ENCODE measurements around the gene NUP210.

- TF ChIP-seq POLR2A (IDR thresholded peaks at IDR 0.05; ENCODE audit: low read depth, low read length), result no peak
- TF ChIP-seq TAF1 (IDR thresholded peaks at IDR 0.05; ENCODE audit: borderline replicate concordance, low read depth, low read length), result no peak
Observed at GRCh38 chr3:13338231-13338630, 81.9 kb downstream of the NUP210 start.

All from GM12892 (cell line).